Heart left ventricle (tissue), 13 donors: ENCODE data around the gene GSPT2.

Experiments used
- POLR2A ChIP-seq, 2 donors: fragments of 450-650 bp; IDR thresholded peaks; one replicate each; pipeline ENCODE4 v1.6.1; 2017; ENCODE audit warnings: antibody characterized with exemption in 2 of 2, mild to moderate bottlenecking in 2 of 2, moderate library complexity in 2 of 2
- TF ChIP-seq, protein P1 (sequence below), 12 donors: fragments of 200-600 bp; sonication (generic) in 4 of 12; IDR thresholded peaks; one replicate each; pipeline versions ENCODE4 v1.5.0 to v1.8.0; 2018 to 2022; ENCODE audit warnings: antibody characterized with exemption in 12 of 12, mild to moderate bottlenecking in 5 of 12
- donor health status: ischemic (EF 13 %, LVEDD 7.1; RV severe dilation, severe dysfunction).
- donor health status: DM: no; HTN: yes; CAD: no.
- donor health status: DM: no; HTN: no; CAD: no.
- donor health status: ischemic (EF 25% LVEDD 6.9; RV normal size, moderate dysfunction).
- donor health status: ischemic (EF 25% LVEDD 5.7; RV mildly dilated, moderate dysfunction).
- donor health status: ischemic (EF 35%, LVEDD 5.7; RV mildly dilated, moderate dysfunction).
- donor health status: nonischemic (EF 11% LVEDD 7.7; RV severe dilation, severe dysfunction).
- donor health status: DM: yes; HTN: yes; CAD: no.
- donor health status: PGD.
- donor health status: ischemic (EF 29% LVEDD 5.4; RV normal size, mild dysfunction).
- donor health status: nonischemic (EF 23%, LVEDD 6.1; RV moderate dilation, normal function).

DNA sequence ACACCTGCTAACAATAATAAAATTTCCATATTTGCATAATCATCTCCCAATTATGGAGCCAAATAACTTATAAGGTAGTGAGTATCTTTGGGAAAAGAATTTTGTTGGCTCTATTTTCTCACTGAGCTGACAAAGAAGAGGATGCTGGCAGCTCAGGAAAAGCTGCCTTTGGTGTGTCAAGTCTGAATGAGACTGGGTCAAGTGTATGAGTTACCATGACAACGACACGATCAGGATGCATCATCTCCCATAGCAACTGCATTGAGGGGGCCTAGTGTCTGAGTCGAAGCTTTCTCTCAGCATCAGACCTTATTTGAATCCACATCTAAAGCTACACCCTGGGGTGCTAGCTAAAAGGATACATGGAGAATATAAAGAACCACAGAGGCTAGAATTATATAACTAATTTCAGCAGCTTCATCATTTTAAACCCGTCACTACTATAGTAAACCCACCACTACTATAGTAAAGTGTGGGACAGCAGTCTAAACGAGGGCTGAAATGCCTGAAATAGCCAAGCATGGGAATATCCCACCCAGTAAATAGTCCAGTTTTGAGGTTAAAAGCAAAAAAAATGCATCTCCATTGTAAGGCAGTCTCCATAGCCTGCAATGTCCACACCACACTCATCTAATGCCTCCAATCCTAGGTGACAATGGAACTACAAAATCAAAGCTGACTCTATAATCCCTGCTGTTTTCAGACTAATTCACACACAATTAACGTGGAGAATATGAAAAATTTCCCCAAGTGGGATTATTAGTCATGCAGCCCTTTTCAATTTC, 16.0 kb downstream of the GSPT2 start:
- TF ChIP-seq, protein P1, sequence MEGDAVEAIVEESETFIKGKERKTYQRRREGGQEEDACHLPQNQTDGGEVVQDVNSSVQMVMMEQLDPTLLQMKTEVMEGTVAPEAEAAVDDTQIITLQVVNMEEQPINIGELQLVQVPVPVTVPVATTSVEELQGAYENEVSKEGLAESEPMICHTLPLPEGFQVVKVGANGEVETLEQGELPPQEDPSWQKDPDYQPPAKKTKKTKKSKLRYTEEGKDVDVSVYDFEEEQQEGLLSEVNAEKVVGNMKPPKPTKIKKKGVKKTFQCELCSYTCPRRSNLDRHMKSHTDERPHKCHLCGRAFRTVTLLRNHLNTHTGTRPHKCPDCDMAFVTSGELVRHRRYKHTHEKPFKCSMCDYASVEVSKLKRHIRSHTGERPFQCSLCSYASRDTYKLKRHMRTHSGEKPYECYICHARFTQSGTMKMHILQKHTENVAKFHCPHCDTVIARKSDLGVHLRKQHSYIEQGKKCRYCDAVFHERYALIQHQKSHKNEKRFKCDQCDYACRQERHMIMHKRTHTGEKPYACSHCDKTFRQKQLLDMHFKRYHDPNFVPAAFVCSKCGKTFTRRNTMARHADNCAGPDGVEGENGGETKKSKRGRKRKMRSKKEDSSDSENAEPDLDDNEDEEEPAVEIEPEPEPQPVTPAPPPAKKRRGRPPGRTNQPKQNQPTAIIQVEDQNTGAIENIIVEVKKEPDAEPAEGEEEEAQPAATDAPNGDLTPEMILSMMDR (IDR thresholded peaks at IDR 0.05): no peak
- TF ChIP-seq POLR2A (IDR thresholded peaks at IDR 0.05): no peak
